Measurements from ENCODE around the gene CCDC180.
"Not testable (repeated sequence)": the region's sequence is repeated elsewhere in the genome, so short reads cannot be mapped to it uniquely, and the experiment has no call there.

The CCDC180 gene

DNA sequence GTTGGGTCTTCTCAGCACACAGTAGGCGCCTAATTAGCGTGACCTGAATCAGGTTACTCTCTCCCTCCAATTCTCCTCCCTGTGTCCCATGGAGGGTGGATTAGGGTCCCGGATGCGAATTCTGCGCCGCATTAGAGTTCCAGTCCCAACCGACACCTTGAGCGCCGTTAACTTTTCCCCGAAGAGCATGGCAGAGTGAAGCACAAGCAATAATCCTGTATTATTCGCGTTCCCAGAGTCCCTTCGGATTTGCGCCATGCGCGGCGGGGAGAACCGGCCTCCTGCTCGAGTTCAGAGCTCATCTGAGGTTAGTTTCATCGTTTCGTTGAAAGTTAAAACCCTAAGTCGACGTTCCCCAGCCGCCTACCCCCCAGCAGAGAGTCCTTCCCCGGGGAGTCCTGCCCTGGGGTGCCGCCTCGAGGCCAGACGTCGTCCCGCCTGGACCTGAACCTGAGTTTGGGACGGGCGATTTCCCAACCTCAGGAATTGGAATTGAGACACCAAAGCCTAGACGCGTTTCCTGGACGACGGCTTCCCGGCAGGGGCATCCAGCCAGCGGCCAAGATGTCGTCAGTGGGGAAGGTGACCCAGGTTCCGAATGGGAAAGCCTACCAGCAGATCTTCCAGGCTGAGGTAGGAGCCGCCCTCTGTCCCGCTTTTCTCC is at the start of gene CCDC180:
Gene CCDC180 (plus strand): TSS at position 160 of the 664 bp plus-strand sequence. CDS start 405 bp downstream, at position 565.
- DNase-seq: no peak

DNA sequence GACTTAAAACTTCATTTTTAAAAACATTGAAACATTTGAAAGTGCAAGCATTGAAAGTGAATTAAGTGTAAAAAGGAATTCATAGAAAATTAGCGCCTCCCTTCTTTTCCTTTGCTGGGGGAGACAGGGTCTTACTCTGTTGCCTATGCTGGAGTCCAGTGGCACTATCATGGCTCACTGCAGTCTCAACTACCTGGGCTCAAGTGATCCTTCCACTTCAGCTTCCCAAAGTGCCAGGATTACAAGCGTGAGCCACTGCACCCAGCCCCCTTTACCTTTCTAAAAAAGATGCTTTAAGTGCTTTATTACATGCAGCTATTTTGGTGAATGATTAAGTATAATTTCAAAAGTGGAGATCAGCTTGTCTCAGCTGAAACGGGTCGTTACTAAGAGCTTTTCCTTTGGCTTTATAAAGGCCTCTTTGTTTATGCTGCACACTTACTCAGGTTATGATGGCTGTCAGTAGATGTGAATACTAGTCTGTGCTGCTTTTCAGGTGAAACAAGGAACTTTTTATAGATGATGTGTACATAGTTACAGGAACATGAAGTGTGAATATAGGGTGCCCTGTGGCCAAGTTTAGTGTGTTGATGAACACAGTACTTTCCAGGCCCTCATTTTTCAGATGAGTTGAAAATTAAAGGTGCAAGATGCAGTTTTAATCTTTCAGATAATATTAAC is 47.5 kb upstream of the CCDC180 start:
- not testable (repeated sequence) for DNase-seq

DNA sequence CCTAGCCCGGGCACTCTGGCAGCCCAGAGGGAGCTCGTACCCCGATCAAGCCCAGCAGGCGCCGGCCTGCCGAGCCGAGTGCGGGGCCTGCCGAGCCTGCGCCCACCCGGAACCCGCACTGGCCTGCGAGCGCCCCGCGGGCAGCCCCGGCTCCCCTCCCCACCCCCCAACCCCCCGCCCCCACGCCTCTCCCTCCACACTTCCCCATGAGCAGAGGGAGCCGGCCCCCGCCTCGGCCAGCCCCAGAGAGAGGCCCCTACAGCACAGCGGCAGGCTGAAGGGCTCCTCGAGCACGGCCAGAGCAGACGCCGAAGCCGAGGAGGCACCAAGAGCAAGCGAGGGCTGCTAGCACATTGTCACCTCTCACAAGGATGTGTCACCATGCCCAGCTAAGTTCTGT is 36.2 kb upstream of the CCDC180 start:
- DNase-seq: no peak

DNA sequence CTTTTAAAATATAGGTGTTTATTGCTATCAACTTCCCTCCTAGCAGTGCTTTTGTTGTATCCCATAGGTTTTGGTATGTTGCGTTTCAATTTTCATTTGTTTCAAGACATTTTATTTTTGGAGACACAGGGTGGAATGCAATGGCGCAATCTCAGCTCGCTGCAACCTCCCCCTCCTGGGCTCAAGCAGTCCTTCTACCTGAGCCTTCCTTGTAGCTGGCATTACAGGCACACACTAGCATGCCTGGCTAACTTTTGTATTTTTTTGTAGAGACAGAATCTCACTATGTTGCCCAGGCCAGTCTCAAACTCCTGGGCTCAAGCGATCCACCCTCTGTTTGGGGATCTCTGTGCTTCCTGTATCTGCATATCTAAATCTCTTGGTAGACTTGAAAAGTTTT is 35.4 kb upstream of the CCDC180 start:
- no peak for DNase-seq

DNA sequence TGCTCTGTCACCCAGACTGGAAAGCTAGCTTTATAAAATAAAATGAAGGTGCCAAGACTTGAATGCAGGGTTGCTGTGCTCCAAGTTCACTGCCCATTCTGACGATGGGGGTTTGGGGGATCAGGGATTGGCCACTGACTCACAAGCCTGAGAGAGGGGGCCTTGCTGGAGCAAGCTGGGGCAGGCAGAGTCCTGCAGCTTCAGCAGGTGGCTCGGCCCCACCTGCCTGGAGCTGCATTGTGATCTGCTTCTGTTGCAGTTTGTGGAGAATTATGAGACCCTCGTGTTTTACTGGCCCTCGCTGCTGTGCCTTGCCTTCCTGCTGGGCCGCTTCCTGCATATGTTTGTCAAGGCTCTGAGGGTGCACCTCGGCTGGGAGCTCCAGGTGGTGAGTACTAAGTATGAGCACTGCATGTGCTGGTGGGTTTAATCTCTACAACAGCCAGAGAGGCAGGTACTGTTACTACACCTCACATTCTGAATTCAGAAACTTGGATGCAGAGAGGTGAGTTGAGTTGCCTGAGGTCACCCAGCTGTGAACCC is 31.1 kb upstream of the CCDC180 start:
- no peak for DNase-seq

DNA sequence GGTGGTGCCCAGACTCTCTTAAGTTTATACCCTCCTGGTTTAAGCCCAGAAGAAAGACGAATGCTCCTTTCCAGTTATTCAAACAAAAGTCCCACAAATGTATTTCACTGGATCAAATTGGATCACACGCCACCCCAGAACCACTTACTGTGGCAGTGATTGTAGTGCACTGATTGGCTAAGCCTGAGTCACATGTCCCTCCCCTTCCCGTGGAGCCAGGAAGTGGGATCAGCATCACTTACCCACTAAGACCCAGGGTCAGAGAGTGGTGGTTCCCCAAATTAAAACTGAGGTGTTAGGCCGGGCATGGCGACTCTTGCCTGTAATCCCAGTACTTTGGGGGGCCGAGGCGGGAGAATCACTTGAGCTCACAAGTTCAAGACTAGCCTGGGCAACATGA is 29.5 kb upstream of the CCDC180 start:
- DNase-seq: no peak

DNA sequence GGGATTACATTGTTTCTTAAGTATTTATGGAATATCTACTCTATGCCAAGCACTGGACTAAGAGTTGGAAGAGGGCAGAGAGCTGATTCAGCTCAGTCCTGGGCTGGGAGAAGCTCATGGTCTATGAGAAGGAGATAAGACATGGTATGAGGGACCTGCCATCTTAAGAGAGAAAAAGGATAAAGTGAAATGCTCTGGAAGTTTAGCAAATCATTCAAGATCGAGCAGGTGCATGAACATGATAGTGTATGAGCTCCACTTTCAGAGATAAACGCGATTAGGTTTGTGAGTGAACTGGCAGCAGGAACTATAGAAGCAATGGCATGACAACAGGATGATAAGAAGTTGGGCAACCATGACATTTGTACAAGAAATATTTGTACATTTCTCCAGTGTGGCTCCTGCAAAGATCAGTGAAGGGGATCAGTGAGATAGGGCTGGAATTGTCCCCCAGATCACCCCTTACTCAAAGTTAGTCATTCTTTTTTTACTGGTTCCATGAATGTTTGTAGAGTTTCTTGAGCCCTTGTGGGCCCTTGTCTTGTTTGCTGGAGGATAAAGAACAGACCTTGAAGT is 26.6 kb upstream of the CCDC180 start:
- DNase-seq: no peak

DNA sequence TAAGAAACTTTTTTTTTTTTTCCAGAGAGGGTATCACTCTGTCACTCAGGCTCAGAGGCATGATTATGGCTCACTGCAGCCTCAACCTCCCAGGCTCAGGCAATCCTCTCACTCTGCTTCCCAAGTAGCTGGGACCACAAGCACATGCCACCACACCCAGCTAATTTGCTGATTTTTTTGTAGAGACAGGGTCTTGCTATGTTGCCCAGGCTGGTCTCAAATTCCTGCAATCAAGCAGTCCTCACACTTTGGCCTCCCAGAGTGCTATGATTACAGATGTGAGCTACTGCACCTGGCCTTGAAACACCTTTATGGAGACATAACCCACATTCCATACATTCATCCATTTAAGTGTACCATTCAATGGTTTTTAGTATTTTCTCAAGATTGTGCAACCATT is 23.7 kb upstream of the CCDC180 start:
- DNase-seq: no peak

DNA sequence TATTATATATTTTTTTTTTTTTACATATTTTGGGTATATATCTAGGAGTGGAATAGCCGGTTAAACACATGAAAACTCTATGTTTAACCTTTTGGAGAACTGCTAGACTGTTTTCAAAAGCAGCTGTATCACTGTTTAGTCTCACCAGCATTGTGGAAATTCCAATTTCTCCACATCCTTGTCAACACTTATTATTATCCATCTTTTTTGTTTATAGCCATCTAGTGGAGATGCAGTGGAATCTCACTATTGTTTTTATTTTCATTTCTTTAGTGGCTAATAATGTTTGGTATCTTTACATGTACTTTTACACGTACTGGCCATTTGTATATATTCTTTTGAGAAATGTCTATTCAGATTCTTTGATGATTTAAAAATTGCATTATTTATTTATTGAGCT is 22.7 kb upstream of the CCDC180 start:
- no peak for DNase-seq

DNA sequence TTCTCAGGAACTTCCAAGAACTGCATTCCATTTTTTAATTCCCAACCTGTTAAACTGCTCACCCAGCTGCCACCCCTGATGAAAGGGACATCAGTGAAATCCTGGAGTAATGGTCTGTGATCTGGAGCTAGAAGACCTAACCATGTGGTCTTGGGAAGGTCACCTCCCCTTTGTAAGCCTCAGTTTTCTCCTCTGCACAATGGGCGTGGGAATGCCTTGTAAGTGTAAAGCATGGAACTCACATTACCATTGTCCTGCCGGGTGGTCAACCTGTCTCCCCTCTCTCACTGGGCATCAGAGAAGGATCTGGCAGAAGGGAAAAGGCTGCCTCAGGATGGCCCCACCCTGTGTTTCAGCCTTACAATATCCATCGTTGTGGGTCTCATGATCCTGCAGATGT is 15.3 kb upstream of the CCDC180 start:
- no peak for DNase-seq

DNA sequence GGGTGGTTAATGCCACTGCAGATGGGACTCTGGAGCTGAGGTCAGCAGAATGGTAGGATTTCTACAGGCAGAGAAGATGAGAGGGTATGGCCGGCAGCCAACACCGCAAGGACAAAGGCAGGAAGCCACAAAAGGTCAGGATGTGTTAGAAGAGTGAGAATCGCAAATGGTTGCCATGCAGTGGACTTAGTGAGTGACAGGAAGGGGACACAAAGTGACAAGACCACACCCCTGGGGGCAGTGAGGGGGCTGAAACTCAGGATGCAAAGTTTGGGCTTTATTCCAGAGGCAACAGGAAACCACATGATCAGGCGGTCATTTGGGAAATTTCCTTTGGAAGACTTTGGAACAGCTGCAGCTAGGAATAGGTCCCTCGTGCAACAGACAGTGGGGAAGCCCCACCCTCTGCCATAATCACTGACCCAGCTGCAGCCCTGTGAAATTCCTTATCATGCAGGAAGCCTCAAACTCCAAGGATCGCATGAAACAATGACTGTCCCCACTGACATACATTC is 14.2 kb upstream of the CCDC180 start:
- DNase-seq: no peak

DNA sequence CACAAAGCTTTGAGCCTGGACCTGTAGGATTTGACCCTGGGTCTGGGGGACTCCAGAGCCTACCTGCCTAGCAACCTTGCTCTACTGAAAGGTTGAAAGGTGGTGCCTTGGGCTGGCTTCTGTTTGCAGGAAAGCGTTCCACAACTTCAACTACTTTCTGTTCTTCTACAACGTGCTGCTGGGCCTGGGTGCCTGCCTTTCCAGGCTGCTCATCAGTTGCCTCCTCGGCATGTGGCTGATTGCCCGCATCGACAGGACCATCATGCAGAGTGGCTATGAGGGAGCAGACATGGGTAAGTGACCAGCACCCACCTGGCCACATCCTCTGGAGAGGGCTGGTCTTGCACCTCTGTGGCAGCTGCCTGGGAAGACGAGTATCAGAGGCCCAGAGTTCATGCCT is 13.6 kb upstream of the CCDC180 start:
- DNase-seq: no peak

DNA sequence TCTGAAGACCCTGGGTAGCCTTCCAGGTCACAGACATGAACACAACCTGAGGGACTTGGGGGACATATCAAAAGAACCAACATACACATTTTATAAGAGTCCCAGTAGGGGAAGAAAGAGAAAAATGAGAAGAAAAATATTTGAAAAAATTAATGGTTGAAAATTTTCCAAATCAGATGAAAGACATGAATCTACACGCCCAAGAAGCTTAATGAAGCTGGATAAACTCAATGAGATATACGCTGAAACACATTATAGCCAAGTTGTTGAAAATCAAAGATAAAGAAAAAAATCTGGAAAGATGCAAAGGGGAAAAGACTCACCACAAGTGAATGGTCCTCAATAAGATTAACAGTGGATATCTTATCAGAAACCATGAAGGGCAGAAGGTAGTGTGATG is 9.6 kb upstream of the CCDC180 start:
- DNase-seq: no peak

DNA sequence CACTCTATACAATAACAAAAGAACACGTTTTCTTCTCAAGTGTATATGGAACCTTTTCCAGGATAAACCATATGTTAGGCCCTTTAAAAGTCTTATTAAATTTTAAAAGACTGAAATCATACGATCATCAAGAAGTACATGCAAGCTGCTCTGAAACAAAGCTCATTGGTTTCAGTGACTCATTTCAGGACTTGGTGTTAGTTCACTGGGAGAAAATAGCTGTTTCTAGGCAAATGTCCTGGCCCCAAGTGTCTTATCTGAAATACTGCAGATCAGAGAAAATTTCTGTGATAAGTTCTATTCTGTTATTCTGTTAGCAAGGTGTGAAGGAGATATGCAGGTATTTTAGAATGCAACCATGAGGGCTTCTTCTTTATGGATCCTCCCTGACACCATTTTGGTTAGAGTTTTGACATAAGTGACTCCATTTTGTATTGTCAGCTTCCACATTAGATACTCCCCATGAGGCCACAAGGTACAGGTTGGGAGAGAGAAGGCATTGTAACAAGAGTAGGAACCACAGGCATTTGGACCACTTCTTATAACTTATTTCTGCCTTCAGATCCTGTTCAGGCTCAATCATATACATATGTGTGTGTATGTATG is 7.5 kb upstream of the CCDC180 start:
- DNase-seq: no peak

DNA sequence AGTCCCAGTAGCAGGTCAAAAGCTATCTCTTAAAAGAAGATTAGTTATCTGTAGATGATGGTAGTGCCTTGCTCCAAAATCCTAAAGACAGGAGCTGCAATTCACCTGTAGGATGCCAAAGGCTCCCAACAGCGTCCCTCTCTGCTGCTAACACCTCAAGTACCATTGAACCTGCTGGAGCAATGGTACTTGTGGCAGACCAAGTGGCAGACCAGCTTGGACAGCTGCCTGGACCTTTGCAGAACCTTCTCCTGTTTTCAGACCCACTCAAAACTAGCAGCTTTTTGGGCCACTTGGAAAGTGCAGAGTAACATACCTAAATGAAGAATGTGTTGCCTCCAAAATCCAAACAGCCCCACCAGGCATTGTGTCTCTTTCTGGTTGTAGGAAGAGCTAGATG is 6.9 kb upstream of the CCDC180 start:
- no peak for DNase-seq

DNA sequence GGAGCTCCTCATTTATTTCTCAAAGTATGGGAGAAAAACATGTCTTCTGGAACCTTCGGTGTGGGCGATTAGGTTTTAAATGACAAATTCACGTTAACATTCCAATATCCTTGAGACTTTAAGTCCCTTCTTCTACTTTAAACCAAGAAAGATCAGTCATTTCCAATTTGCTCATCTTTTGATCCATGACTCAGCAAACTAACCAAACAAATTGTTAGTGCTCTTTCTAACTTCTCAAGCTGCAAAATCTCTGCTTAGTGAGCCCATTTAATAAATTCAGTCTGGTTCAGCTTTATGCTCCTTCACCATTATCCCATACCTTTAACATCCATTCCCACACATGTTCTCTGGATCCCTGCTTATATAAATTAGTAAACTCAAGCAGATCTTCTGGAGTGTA is 5.5 kb upstream of the CCDC180 start:
- DNase-seq: no peak

DNA sequence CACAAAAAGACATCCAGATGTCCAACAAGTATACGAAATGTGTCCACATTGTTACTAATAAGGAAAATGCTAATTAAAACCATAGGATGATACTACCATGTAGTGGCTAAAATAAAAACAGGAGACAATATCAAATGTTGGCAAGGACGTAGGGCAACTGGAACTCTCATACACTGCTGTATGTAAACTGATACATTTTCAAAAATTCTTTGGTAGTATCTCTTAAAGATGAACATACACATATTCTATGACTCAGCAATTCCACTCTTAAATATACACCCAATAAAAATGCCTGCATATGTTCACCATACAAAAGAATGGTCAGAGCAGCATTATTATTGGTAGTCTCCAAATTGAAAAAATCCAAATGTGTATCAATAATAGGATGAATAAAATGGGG is 2.9 kb upstream of the CCDC180 start:
- DNase-seq: no peak

DNA sequence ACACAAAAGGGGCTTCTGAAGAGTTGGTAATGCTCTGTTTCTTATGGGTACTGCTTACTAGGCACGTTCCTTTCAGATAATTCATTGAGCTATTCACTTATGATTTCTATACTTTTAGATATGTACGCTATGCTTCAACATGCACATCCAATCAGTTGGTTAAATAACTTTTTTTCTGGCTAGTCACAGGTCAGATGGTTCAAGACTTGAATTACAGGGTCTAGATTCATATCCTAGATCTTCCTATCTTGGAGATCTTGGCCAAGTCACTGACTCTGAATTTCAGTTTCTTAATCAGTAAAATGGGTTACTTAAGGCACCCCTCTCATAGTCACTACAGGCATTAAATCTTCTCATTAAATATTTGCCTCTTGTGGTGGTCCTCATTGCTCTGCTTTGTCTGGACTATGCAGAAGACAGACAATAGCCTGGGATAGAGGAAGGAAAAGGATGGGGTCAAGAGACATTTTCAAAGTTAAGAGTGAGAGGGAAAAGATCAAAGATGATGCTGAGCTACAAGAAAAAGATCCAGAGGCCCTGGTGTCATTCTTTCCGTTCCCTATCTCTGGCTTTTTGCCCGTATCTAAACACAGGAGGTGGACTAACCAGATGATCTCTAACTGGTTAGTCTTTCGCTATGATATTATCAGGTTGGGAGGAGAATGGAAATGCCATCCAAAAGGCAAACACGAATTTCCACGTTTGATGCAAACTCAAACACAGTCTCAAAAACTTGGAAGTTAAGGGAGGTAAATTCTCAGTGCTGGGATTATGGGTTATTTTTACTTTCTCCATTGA is 1.8 kb upstream of the CCDC180 start:
- DNase-seq: no peak

DNA sequence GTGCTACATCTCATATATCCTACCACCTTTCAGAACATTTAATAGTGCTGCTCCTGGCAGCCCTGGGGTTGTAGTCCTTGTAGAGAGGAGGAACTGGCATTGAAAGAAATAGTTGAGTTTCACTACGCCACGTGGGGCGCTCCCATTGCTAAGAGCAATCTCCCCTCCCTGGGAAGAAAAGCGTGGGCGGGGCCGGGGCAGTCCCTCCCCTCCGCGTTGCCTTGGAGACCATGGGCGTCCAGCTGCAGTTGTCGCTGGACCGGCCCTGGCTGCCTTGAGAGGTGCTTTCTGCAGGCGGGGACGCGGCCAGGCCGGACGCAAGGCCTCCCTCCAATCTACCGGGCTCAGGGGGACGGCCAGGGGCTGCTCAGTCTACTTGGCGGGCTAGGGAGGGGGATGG is 368 bp upstream of the CCDC180 start:
- DNase-seq: no peak

DNA sequence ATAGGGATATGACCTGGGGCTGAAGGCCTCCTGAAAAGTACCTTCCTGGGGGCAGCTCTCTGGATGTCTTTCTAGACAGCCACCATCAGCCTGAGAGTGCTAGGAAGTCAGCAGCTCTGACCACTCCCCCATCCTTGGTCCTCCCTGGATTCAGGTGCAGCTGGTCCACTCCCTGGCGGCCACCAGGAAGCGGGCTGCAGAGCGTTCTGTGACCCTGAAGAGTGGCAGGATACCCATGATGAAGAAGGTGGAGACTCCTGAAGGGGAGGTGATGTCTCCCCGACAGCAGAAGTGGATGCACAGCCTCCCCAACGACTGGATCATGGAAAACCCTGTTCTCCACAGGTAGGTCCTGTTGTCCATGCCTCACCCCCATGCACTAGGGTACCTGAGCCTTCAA is 1.8 kb downstream of the CCDC180 start:
- DNase-seq: no peak

DNA sequence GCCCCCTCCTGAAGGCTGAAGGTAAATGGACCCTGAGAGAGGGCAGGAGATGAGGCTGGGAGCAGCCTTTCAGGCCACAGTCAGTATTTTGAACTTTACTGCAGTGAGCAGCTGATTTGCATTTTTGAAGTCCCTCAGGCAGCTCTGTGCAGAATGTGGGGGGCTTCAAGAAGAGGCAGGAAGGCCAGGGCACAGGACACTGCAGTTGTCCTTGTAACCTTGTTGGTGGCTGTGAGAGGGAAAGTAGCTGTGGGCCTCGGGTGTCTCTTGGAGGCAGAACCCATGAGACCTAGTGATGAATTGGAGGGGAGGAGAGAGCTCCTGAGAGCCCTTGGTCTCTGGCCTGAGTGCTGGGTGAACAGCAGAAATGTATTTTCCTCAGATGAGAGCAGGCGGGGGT is 2.6 kb downstream of the CCDC180 start:
- DNase-seq: no peak

DNA sequence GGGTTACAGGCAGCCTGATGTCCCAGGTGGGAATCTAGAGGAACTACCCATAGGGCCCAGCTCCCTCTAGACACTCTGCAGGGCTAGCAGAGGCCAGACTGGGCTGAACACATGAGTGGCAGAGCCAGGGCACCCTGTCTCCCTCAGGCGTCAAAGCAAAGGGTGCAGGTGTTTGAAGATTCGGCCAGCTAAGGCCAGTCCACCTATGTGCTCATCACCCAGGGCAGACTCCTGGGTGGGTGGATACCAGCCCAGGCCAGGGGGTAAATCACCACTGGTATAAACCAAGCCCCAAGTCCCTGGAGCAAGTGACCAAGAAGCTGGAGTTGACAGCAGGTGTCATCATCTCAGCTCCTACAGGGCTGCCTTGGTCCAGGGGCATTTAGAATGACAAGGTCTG is 3.4 kb downstream of the CCDC180 start:
- DNase-seq: no peak

Measured in stimulated activated CD4-positive, alpha-beta T cell treated with anti-CD3 and anti-CD28 coated beads, Interleukin-12 subunit alpha, Interleukin-12 subunit beta, amount 100 ng/mL, for 4 hours (primary cell).